K562 (cell line): Measurements from ENCODE around the gene SLC5A11. TPM values are rescaled to one million over a fixed set of nuclear protein-coding genes. Genes with fewer than 3 reads are reported as not detected.

Source experiments
- BACH1 ChIP-seq: fragments of 200-800 bp; sonication (Bioruptor generic); IDR thresholded peaks from 2 replicates; pipeline ENCODE4 v1.6.1; 2016; ENCODE audit warnings: missing genetic modification characterization, missing compliant biosample characterization
- DDX20 ChIP-seq: fragments of 450-650 bp; IDR thresholded peaks from 2 replicates; pipeline ENCODE4 v1.6.1; 2016; ENCODE audit warnings: missing genetic modification characterization, low read depth, mild to moderate bottlenecking, missing compliant biosample characterization, moderate library complexity
- ELF2 ChIP-seq: fragments of 250-450 bp; sonication (Bioruptor Pico); IDR thresholded peaks from 2 replicates; pipeline ENCODE4 v1.5.0; 2021; ENCODE audit warnings: mild to moderate bottlenecking
- GTF2B ChIP-seq: IDR thresholded peaks from 2 replicates; pipeline ENCODE4 v1.6.1; 2011; ENCODE audit not compliant: insufficient read length; ENCODE audit errors: extremely low read depth
- MAFG ChIP-seq: fragments of 450-650 bp; conservative IDR thresholded peaks from 2 replicates; pipeline ENCODE4 v1.6.1; 2016; ENCODE audit warnings: missing genetic modification characterization, missing compliant biosample characterization
- OTX1 ChIP-seq: fragments of 450-650 bp; formaldehyde crosslinking; IDR thresholded peaks from 2 replicates; pipeline ENCODE4 v1.4.0; 2022; ENCODE audit warnings: mild to moderate bottlenecking
- PCBP1 ChIP-seq: fragments of 200-400 bp; formaldehyde crosslinking; IDR thresholded peaks from 2 replicates; pipeline ENCODE4 v1.6.1; 2018; ENCODE audit warnings: mild to moderate bottlenecking, low read depth, low read length; ENCODE audit not compliant: poor library complexity, severe bottlenecking
- PHF20 ChIP-seq: fragments of 450-650 bp; IDR thresholded peaks from 2 replicates; pipeline ENCODE4 v1.6.1; 2018; ENCODE audit not compliant: partially characterized antibody
- PHF21A ChIP-seq: fragments of 450-650 bp; IDR thresholded peaks from 2 replicates; pipeline ENCODE4 v1.6.1; 2017; ENCODE audit warnings: low read depth, borderline replicate concordance
- PHF8 ChIP-seq: fragments of 200-600 bp; sonication (generic); IDR thresholded peaks from 2 replicates; pipeline ENCODE4 v1.6.1; 2012; ENCODE audit warnings: mixed run types, mild to moderate bottlenecking, inconsistent platforms, low read length, moderate library complexity, borderline replicate concordance
- SMAD3 ChIP-seq: fragments of 450-650 bp; formaldehyde crosslinking; conservative IDR thresholded peaks from 2 replicates; pipeline ENCODE4 v1.4.0; 2020; ENCODE audit warnings: mild to moderate bottlenecking
- SMC3 ChIP-seq: conservative IDR thresholded peaks from 2 replicates; pipeline ENCODE4 v1.6.1; 2011; ENCODE audit warnings: low read depth, low read length, improper control_type of control experiment; ENCODE audit not compliant: insufficient read depth
- TSC22D4 ChIP-seq: fragments of 450-650 bp; IDR thresholded peaks from 2 replicates; pipeline ENCODE4 v1.6.1; 2016; ENCODE audit warnings: missing genetic modification characterization, missing biosample characterization, control low read depth
- VEZF1 ChIP-seq: fragments of 200-800 bp; sonication (Bioruptor generic); IDR thresholded peaks from 2 replicates; pipeline ENCODE4 v1.6.1; 2017; ENCODE audit warnings: missing genetic modification characterization, missing compliant biosample characterization
- ZNF431 ChIP-seq: sonication (generic); formaldehyde crosslinking; IDR thresholded peaks from 2 replicates; pipeline ENCODE4 v1.8.0; 2022; ENCODE audit warnings: mild to moderate bottlenecking, missing genetic modification reagents
- ZSCAN32 ChIP-seq: fragments of 450-650 bp; formaldehyde crosslinking; IDR thresholded peaks from 2 replicates; pipeline ENCODE4 v1.4.0; 2020; ENCODE audit warnings: mild to moderate bottlenecking, moderate library complexity
- polyA plus RNA-seq, 8 experiments: library from polyadenylated mRNA; depleted of rRNA in 4 of 8; stranded (reverse) in 5 of 8; unstranded in 3 of 8; fragments of >200 nt; fragmentation: Nextera tagmentation in 2 of 8; fragmentation: Illumina TruSeq in 1 of 8; extraction: Ambion mirVana in 2 of 8; extraction: Trizol in 1 of 8; gene quantifications; 2 replicates each; pipeline versions ENCODE4 v1.2.1 to v1.2.3, GENCODE V29; 2011 to 2014; ENCODE audit warnings: inconsistent platforms in 1 of 8, missing spikeins in 1 of 8
- total RNA-seq, 7 experiments: library from RNA; depleted of rRNA in 6 of 7; stranded (reverse); fragments of >200 nt in 6 of 7; fragmentation: Illumina TruSeq in 2 of 7; extraction: Trizol in 2 of 7; gene quantifications; 2 replicates each; pipeline versions ENCODE4 v1.2.1 to v1.2.3, GENCODE V29; 2011 to 2021; ENCODE audit warnings: low replicate concordance in 1 of 7
- TF ChIP-seq, protein P1 (sequence below): fragments of 150-350 bp; IDR thresholded peaks from 2 replicates; pipeline ENCODE4 v1.6.1; 2014; ENCODE audit warnings: low read depth, mild to moderate bottlenecking, low read length, borderline replicate concordance
- TF ChIP-seq, protein P2 (sequence below): fragments of 450-650 bp; formaldehyde crosslinking; IDR thresholded peaks from 2 replicates; pipeline ENCODE4 v1.4.0; 2020; ENCODE audit warnings: mild to moderate bottlenecking, moderate library complexity

SLC5A11 gene
- total and polyA plus RNA-seq, 9 of the 15 experiments (the other 6 are each of a cell fraction or from before 2014, with no cell fraction given) = 0.04 to 0.25 (median 0.11) TPM; not detected in 3

GRCh38 chr16:24844101-24845030 is 1.4 kb upstream of the SLC5A11 start (continued):
- TF ChIP-seq ZNF431 (CRISPR knock-in tag) (no peak), PHF8 (no peak), VEZF1 (peak; percentile 28; the same call in 1 of the 2 replicates), BACH1 (peak; percentile 78), GTF2B (no peak), ELF2 (CRISPR knock-in tag) (no peak), TSC22D4 (tag) (no peak), SMAD3 (CRISPR knock-in tag) (no peak), PCBP1 (no peak), PHF21A (peak; percentile 98), ZSCAN32 (CRISPR knock-in tag) (no peak), DDX20 (no peak), MAFG (tag) (peak; percentile 92), PHF20 (no peak), OTX1 (CRISPR knock-in tag) (no peak), SMC3 (no peak)
- TF ChIP-seq, protein P1, sequence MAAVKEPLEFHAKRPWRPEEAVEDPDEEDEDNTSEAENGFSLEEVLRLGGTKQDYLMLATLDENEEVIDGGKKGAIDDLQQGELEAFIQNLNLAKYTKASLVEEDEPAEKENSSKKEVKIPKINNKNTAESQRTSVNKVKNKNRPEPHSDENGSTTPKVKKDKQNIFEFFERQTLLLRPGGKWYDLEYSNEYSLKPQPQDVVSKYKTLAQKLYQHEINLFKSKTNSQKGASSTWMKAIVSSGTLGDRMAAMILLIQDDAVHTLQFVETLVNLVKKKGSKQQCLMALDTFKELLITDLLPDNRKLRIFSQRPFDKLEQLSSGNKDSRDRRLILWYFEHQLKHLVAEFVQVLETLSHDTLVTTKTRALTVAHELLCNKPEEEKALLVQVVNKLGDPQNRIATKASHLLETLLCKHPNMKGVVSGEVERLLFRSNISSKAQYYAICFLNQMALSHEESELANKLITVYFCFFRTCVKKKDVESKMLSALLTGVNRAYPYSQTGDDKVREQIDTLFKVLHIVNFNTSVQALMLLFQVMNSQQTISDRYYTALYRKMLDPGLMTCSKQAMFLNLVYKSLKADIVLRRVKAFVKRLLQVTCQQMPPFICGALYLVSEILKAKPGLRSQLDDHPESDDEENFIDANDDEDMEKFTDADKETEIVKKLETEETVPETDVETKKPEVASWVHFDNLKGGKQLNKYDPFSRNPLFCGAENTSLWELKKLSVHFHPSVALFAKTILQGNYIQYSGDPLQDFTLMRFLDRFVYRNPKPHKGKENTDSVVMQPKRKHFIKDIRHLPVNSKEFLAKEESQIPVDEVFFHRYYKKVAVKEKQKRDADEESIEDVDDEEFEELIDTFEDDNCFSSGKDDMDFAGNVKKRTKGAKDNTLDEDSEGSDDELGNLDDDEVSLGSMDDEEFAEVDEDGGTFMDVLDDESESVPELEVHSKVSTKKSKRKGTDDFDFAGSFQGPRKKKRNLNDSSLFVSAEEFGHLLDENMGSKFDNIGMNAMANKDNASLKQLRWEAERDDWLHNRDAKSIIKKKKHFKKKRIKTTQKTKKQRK = no peak
- TF ChIP-seq, protein P2, sequence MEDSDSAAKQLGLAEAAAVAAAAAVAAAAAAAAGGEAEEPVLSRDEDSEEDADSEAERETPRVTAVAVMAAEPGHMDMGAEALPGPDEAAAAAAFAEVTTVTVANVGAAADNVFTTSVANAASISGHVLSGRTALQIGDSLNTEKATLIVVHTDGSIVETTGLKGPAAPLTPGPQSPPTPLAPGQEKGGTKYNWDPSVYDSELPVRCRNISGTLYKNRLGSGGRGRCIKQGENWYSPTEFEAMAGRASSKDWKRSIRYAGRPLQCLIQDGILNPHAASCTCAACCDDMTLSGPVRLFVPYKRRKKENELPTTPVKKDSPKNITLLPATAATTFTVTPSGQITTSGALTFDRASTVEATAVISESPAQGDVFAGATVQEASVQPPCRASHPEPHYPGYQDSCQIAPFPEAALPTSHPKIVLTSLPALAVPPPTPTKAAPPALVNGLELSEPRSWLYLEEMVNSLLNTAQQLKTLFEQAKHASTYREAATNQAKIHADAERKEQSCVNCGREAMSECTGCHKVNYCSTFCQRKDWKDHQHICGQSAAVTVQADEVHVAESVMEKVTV (CRISPR knock-in tag) = no peak
